Measurements from ENCODE around the gene DCAF8. TPM values are rescaled to one million over a fixed set of nuclear protein-coding genes. Genes with fewer than 3 reads are reported as not detected.

DCAF8 gene
- total and polyA plus RNA-seq, 7 donors: 45.4 to 204 (median 182) TPM

DNA sequence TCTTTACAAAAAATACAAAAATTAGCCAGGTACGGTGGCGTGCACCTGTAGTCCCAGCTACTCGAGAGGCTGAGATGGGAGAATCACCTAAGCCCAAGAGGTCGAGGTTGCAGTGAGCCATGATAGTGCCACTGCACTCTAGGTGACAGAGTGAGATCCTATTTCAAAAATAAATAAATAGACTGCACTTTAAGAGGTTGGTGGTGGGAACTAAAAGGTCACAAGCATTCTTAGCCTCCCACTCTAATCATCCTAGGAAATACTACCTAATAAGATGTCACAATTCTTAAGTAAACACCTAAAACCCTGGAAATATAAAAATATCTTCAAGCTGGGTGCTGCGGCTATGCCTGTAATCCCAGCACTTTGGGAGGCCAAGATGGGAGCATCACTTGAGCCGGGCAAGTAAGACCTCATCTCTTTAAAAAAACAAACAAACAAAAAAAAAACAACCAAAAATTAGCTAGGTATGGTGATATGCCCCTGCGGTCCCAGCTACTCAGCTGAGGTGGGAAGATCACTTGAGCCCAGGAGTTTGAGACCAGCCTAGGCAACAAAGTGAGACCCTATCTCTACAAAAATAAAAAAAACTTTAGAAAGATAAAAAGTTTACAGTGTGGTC, 4.1 kb downstream of the DCAF8 start:
- Histone ChIP-seq H3K4me3 (peak overlapping the region; percentile 80), H3K9me3 (no peaks in the 10 kb centered on the region), H3K4me1 (peaks cover 55% of the 10 kb centered on the region), H3K27me3 (ENCODE audit: insufficient read depth in 3 of 3, low read length in 2 of 3) (no peaks in the 10 kb centered on the region), H3K36me3 (ENCODE audit: insufficient read depth in 1 of 2, low read depth in 1 of 2) (peaks cover 0 to 19% of the 10 kb centered on the region in 2 donors), H3K27ac (peak overlapping the region; percentile 99)
- DNase-seq (no peak), ATAC-seq (no peak)
- intact Hi-C loops (cut with DNase I): no loop called here
- TF ChIP-seq, protein P1, sequence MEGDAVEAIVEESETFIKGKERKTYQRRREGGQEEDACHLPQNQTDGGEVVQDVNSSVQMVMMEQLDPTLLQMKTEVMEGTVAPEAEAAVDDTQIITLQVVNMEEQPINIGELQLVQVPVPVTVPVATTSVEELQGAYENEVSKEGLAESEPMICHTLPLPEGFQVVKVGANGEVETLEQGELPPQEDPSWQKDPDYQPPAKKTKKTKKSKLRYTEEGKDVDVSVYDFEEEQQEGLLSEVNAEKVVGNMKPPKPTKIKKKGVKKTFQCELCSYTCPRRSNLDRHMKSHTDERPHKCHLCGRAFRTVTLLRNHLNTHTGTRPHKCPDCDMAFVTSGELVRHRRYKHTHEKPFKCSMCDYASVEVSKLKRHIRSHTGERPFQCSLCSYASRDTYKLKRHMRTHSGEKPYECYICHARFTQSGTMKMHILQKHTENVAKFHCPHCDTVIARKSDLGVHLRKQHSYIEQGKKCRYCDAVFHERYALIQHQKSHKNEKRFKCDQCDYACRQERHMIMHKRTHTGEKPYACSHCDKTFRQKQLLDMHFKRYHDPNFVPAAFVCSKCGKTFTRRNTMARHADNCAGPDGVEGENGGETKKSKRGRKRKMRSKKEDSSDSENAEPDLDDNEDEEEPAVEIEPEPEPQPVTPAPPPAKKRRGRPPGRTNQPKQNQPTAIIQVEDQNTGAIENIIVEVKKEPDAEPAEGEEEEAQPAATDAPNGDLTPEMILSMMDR (IDR thresholded peaks at IDR 0.05): no peak
- 71 to 88% (median 77%) methylated on average over 7 of the region's 7 CpGs for WGBS, 3 donors

DNA sequence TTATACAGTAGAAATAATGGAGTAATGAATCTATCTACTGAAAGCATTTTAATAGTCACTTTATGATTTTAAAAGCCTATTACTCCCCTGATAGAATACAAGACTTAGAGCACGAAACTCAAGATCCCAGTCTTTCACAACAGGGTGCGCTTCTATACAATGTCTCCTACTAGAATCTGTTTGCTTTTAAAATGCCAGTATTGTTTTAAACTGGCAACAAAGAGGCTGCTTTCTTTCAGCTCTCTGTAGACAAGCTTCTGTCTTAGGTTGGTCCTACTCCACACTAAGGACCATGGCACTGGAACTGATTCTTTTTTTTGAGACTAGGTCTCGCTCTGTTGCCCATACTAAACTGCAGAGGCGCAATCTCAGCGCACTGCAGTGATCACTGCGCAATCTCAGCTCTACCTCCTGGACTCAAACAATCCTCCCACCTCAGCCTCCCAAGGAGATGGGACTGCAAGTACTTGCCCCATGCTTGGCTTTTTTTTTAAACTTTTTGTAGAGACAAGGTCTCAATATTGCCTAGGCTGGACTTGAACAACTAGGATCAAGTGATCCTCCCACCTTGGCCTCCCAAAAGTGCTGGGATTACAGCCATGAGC, 4.8 kb downstream of the DCAF8 start:
- no peaks in the 10 kb centered on the region for H3K27me3 ChIP-seq (ENCODE audit: insufficient read depth in 3 of 3, low read length in 2 of 3)
- H3K4me1 ChIP-seq: peaks cover 55% of the 10 kb centered on the region
- 92 to 96% (median 94%) methylated on average over 6 of the region's 6 CpGs for WGBS, 3 donors
- no peak for DNase-seq
- peak overlapping the region; percentile 20 for H3K4me3 ChIP-seq
- peak overlapping the region; percentile 99 for H3K27ac ChIP-seq
- H3K9me3 ChIP-seq: no peaks in the 10 kb centered on the region
- intact Hi-C loops (cut with DNase I): no loop called here
- peaks cover 0 to 26% of the 10 kb centered on the region in 2 donors for H3K36me3 ChIP-seq (ENCODE audit: insufficient read depth in 1 of 2, low read depth in 1 of 2)
- no peak for ATAC-seq
- TF ChIP-seq, protein P1 (IDR thresholded peaks at IDR 0.05): no peak

DNA sequence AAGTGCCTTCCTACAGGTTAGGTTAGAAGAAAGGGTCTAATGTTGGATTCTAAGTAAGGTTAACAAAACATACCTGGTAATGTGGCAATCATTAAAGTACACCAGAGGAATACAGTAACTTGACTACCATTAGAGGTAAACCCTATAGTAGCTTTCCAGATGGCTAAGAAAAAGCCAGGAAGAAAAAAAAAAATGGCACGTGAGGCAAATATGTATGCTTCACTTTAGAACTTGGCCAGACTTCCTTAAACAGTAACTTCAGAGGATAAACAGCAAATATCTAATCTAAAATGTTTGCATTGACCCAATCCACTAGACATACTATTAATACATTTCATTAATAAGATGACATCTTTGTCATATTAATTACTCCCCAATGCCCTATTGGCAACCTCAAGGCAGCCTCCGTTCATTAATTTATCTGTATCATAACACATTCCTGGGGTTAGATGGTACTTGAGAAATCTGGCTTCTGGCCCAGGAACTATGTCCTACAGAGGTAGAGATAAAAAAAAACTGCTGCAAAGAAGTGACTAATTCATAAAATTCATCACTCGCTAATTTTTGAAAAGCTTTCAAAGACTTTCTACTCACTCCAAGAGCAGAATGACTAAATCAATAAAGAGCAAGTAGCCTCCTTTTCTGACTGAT, 5.8 kb downstream of the DCAF8 start:
- Histone ChIP-seq H3K36me3 (ENCODE audit: insufficient read depth in 1 of 2, low read depth in 1 of 2) (peaks cover 0 to 27% of the 10 kb centered on the region in 2 donors), H3K27ac (peak overlapping the region; percentile 44), H3K27me3 (ENCODE audit: insufficient read depth in 3 of 3, low read length in 2 of 3) (no peaks in the 10 kb centered on the region), H3K4me3 (no peak overlapping the region), H3K9me3 (no peaks in the 10 kb centered on the region), H3K4me1 (peaks cover 60% of the 10 kb centered on the region)
- TF ChIP-seq, protein P1 (IDR thresholded peaks at IDR 0.05): no peak
- ATAC-seq: no peak
- 17 to 29% (median 20%) methylated on average over 3 of the region's 3 CpGs for WGBS, 3 donors
- no peak for DNase-seq
- intact Hi-C loops (cut with DNase I): no loop called here

DNA sequence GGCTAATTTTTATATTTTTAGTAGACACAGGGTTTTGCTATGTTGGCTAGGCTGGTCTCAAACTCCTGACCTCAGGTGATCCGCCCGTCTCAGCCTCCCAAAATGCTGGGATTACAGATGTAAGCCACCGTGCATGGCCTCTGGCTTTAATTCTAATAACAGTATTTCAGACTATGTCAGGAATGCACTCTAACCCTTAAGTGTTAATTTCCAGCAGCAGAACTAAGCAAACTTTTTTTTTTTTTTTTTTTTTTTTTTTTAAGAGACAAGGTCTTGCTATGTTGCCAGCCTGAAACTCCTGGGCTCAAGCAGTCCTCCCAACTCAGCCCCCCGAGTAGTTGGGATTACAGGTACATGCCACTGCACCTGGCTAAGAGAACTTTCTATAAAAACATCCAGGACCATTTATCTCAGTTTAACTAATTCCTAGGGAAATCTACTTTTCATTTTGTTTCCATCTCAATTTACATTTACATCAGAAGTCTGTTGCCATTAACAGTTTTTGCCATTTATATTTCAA, 6.5 kb downstream of the DCAF8 start:
- no peaks in the 10 kb centered on the region for H3K27me3 ChIP-seq (ENCODE audit: insufficient read depth in 3 of 3, low read length in 2 of 3)
- no peaks in the 10 kb centered on the region for H3K9me3 ChIP-seq
- H3K4me3 ChIP-seq: no peak overlapping the region
- H3K36me3 ChIP-seq (ENCODE audit: insufficient read depth in 1 of 2, low read depth in 1 of 2): peaks cover 0 to 27% of the 10 kb centered on the region in 2 donors
- peaks cover 61% of the 10 kb centered on the region for H3K4me1 ChIP-seq
- TF ChIP-seq, protein P1 (IDR thresholded peaks at IDR 0.05): no peak
- intact Hi-C loops (cut with DNase I): no loop called here
- ATAC-seq (no peak), DNase-seq (no peak)
- no peak overlapping the region for H3K27ac ChIP-seq
- 49 to 62% (median 56%) methylated on average over 4 of the region's 4 CpGs for WGBS, 3 donors

All from psoas muscle (tissue), 8 donors.